Measurements from ENCODE around the gene GJD3.
A peak's percentile ranks its signal among the peaks of the same experiment; 100 is the strongest.

Gene GJD3

GRCh38 chr17:40366076-40366860 lies 1.7 kb upstream of the GJD3 start:
- TF ChIP-seq CTCF (IDR thresholded peaks at IDR 0.05; ENCODE audit: extremely low read depth, missing control alignments), result no peak
- no peak for DNase-seq (ENCODE audit: low spot score)

GRCh38 chr17:40364906-40365305 lies 369 bp upstream of the GJD3 start:
- TF ChIP-seq CTCF (IDR thresholded peaks at IDR 0.05; ENCODE audit: extremely low read depth, missing control alignments), result no peak
- peak; percentile 13 for DNase-seq (ENCODE audit: low spot score)

GRCh38 chr17:40363111-40363827 lies 1.3 kb downstream of the GJD3 start:
- DNase-seq (ENCODE audit: low spot score), result peak; percentile 76
- TF ChIP-seq CTCF (IDR thresholded peaks at IDR 0.05; ENCODE audit: extremely low read depth, missing control alignments), result no peak

GRCh38 chr17:40362696-40363110 lies 1.8 kb downstream of the GJD3 start:
- peak; percentile 95 for DNase-seq (ENCODE audit: low spot score)
- TF ChIP-seq CTCF (IDR thresholded peaks at IDR 0.05; ENCODE audit: extremely low read depth, missing control alignments), result peak; percentile 86

GRCh38 chr17:40361925-40362695 lies 2.4 kb downstream of the GJD3 start:
- TF ChIP-seq CTCF (IDR thresholded peaks at IDR 0.05; ENCODE audit: extremely low read depth, missing control alignments), result no peak
- no peak for DNase-seq (ENCODE audit: low spot score)

- no peak for DNase-seq (ENCODE audit: low spot score)
- TF ChIP-seq CTCF (IDR thresholded peaks at IDR 0.05; ENCODE audit: extremely low read depth, missing control alignments), result no peak
Measured at GRCh38 chr17:40361063-40361924, 3.2 kb downstream of the GJD3 start.
